PFSK-1 (cell line): ENCODE measurements around the gene SLC39A6.

Experiments
- FOXP2 ChIP-seq: optimal IDR thresholded peaks from 2 replicates; pipeline ENCODE3; 2011; ENCODE audit warnings: borderline replicate concordance, control low read depth, inconsistent platforms; ENCODE audit not compliant: insufficient read depth; ENCODE audit errors: extremely low read length, extremely low read depth
- POLR2AphosphoS5 ChIP-seq: IDR thresholded peaks from 2 replicates; pipeline ENCODE4 v1.6.1; 2012; ENCODE audit warnings: low read depth, mild to moderate bottlenecking, control low read depth, low read length, moderate library complexity
- SIN3A ChIP-seq: IDR thresholded peaks from 2 replicates; pipeline ENCODE4 v1.6.1; 2012; ENCODE audit warnings: mild to moderate bottlenecking, low read length, moderate library complexity, borderline replicate concordance; ENCODE audit not compliant: insufficient read depth
- TAF1 ChIP-seq: IDR thresholded peaks from 2 replicates; pipeline ENCODE4 v1.6.1; 2012; ENCODE audit warnings: low read length, control low read depth, borderline replicate concordance; ENCODE audit not compliant: insufficient read depth
- TF ChIP-seq, protein P1 (sequence below), 2 experiments: IDR thresholded peaks; 2 replicates each; pipeline versions ENCODE4 v1.6.1 to v1.8.0; 2011 to 2012; ENCODE audit warnings: low read depth in 2 of 2, low read length in 2 of 2, control low read depth in 1 of 2, inconsistent platforms in 1 of 2, mild to moderate bottlenecking in 1 of 2, moderate library complexity in 1 of 2; ENCODE audit not compliant: insufficient read depth in 1 of 2

Gene SLC39A6

DNA sequence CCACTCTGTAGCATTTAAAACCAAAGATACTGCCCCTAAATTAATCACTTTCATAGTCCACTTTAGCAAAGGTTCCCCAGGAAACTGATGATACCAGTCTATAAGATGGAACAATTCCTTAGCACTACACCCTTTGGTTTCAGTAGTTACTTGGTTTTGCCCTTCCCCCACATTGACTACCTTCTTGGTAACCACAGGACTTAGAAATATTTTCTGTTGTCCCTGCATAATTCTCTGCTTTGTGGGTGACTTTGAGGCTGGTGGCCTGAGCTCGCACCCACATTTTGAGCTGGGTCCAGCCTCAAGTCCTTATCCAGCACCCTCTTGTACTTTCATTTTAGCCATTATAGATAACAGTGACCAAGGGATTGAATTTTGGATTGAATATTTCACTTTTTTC, 23.6 kb upstream of the SLC39A6 start:
- TF ChIP-seq POLR2AphosphoS5, result no peak
- no peak for TF ChIP-seq SIN3A
- no peak for TF ChIP-seq TAF1

- TF ChIP-seq, protein P1, sequence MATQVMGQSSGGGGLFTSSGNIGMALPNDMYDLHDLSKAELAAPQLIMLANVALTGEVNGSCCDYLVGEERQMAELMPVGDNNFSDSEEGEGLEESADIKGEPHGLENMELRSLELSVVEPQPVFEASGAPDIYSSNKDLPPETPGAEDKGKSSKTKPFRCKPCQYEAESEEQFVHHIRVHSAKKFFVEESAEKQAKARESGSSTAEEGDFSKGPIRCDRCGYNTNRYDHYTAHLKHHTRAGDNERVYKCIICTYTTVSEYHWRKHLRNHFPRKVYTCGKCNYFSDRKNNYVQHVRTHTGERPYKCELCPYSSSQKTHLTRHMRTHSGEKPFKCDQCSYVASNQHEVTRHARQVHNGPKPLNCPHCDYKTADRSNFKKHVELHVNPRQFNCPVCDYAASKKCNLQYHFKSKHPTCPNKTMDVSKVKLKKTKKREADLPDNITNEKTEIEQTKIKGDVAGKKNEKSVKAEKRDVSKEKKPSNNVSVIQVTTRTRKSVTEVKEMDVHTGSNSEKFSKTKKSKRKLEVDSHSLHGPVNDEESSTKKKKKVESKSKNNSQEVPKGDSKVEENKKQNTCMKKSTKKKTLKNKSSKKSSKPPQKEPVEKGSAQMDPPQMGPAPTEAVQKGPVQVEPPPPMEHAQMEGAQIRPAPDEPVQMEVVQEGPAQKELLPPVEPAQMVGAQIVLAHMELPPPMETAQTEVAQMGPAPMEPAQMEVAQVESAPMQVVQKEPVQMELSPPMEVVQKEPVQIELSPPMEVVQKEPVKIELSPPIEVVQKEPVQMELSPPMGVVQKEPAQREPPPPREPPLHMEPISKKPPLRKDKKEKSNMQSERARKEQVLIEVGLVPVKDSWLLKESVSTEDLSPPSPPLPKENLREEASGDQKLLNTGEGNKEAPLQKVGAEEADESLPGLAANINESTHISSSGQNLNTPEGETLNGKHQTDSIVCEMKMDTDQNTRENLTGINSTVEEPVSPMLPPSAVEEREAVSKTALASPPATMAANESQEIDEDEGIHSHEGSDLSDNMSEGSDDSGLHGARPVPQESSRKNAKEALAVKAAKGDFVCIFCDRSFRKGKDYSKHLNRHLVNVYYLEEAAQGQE (IDR thresholded peaks at IDR 0.05; ENCODE audit: insufficient read depth in 1 of 2, low read depth in 2 of 2, low read length in 2 of 2), result no peak
- TF ChIP-seq TAF1 (no peak), FOXP2 (no peak), SIN3A (no peak), POLR2AphosphoS5 (no peak)
Measured at GRCh38 chr18:36149514-36150289, 20.6 kb upstream of the SLC39A6 start.

GRCh38 chr18:36143391-36143790, 14.3 kb upstream of the SLC39A6 start:
- TF ChIP-seq FOXP2, result no peak
- TF ChIP-seq TAF1, result no peak
- no peak for TF ChIP-seq SIN3A
- no peak for TF ChIP-seq POLR2AphosphoS5
- TF ChIP-seq, protein P1 (IDR thresholded peaks at IDR 0.05; ENCODE audit: insufficient read depth in 1 of 2, low read depth in 2 of 2, low read length in 2 of 2), result no peak

DNA sequence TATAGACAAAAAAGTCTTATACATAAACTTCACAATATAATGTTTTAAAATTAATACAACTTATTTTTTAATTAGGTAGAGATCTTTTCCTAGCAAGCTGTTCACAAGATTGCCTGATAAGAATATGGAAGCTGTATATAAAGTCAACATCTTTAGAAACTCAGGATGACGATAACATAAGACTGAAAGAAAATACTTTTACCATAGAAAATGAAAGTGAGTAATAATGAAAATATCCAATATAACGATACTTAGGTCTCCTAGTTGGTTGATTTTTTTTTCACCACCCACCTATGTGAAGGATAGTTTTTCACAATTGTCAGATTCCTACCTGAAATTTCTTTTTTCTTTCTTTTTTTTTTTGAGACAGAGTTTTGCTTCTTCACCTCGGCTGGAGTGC, 13.6 kb upstream of the SLC39A6 start:
- TF ChIP-seq POLR2AphosphoS5 (no peak), TAF1 (no peak), FOXP2 (no peak), SIN3A (no peak)
- TF ChIP-seq, protein P1 (IDR thresholded peaks at IDR 0.05; ENCODE audit: insufficient read depth in 1 of 2, low read depth in 2 of 2, low read length in 2 of 2), result no peak

GRCh38 chr18:36141576-36141975, 12.4 kb upstream of the SLC39A6 start:
- TF ChIP-seq, protein P1 (IDR thresholded peaks at IDR 0.05; ENCODE audit: insufficient read depth in 1 of 2, low read depth in 2 of 2, low read length in 2 of 2), result no peak
- no peak for TF ChIP-seq POLR2AphosphoS5
- TF ChIP-seq FOXP2, result no peak
- TF ChIP-seq SIN3A, result no peak
- no peak for TF ChIP-seq TAF1
